Endothelial cell (in vitro differentiated cells): ENCODE data around the gene LIX1. TPM values are rescaled to one million over a fixed set of nuclear protein-coding genes. Genes with fewer than 3 reads are reported as not detected.

Experiments used
- DNase-seq: peaks from one replicate; pipeline ENCODE4 v3.0.0; 2021; ENCODE audit warnings: low spot score
- H3K27ac Mint-ChIP-seq: one replicate; pipeline ENCODE4 v1.8.0; 2021; ENCODE audit warnings: mixed read lengths, inconsistent platforms; ENCODE audit not compliant: unreplicated experiment
- H3K27me3 Mint-ChIP-seq: one replicate; pipeline ENCODE4 v1.8.0; 2021; ENCODE audit warnings: mild to moderate bottlenecking, moderate library complexity, mixed read lengths, inconsistent platforms; ENCODE audit not compliant: unreplicated experiment
- H3K36me3 Mint-ChIP-seq: one replicate; pipeline ENCODE4 v1.8.0; 2021; ENCODE audit warnings: mild to moderate bottlenecking, low read depth, mixed read lengths, inconsistent platforms; ENCODE audit not compliant: unreplicated experiment
- H3K4me1 Mint-ChIP-seq: one replicate; pipeline ENCODE4 v1.8.0; 2021; ENCODE audit warnings: mild to moderate bottlenecking, mixed read lengths, inconsistent platforms; ENCODE audit not compliant: unreplicated experiment
- H3K4me3 Mint-ChIP-seq: one replicate; pipeline ENCODE4 v1.8.0; 2021; ENCODE audit warnings: mild to moderate bottlenecking, mixed read lengths, inconsistent platforms; ENCODE audit not compliant: unreplicated experiment
- H3K9me3 Mint-ChIP-seq: one replicate; pipeline ENCODE4 v1.8.0; 2021; ENCODE audit warnings: mixed read lengths, inconsistent platforms; ENCODE audit not compliant: unreplicated experiment
- total RNA-seq: library from RNA; stranded (reverse); fragmentation: NEBNext Ultra II Directional; extraction: Animal tissue kit (Norgen Biotek cat#: 25700); gene quantifications from one replicate; pipeline ENCODE4 v1.2.1, GENCODE V29; 2021; ENCODE audit not compliant: unreplicated experiment
- TF ChIP-seq, protein P1 (sequence below): fragments of 200-600 bp; sonication (generic); IDR thresholded peaks from one replicate; pipeline ENCODE4 v1.5.0; 2021; ENCODE audit warnings: antibody characterized with exemption; ENCODE audit not compliant: unreplicated experiment

Gene LIX1
- total RNA-seq, 1 donor from 2014 or later = 0.46 TPM

DNA sequence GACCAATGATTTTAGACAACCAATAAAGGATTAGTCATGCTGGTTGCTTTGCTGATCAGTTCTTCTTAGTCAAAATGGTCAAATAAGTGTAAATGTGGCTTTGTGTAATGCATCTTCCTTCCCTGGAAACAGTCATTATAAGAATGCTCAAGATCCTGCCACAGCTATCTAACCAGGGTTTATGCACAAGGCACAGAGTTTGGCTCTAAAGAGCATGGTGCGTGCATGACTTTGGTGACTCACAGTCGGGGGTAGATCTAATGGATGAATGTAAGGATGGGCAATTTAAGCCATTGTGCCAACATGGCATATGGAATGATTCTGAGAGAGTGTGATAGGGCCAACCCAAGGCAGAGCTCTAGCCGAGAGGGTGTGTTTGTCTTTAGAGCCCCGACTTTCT is 6.5 kb downstream of the LIX1 start:
- Mint-ChIP-seq H3K27me3 (peaks cover 1% of the 10 kb centered on the region), H3K4me3 (no peak overlapping the region), H3K9me3 (no peaks in the 10 kb centered on the region), H3K27ac (no peak overlapping the region), H3K4me1 (no peaks in the 10 kb centered on the region), H3K36me3 (no peaks in the 10 kb centered on the region)
- DNase-seq = no peak
- TF ChIP-seq, protein P1, sequence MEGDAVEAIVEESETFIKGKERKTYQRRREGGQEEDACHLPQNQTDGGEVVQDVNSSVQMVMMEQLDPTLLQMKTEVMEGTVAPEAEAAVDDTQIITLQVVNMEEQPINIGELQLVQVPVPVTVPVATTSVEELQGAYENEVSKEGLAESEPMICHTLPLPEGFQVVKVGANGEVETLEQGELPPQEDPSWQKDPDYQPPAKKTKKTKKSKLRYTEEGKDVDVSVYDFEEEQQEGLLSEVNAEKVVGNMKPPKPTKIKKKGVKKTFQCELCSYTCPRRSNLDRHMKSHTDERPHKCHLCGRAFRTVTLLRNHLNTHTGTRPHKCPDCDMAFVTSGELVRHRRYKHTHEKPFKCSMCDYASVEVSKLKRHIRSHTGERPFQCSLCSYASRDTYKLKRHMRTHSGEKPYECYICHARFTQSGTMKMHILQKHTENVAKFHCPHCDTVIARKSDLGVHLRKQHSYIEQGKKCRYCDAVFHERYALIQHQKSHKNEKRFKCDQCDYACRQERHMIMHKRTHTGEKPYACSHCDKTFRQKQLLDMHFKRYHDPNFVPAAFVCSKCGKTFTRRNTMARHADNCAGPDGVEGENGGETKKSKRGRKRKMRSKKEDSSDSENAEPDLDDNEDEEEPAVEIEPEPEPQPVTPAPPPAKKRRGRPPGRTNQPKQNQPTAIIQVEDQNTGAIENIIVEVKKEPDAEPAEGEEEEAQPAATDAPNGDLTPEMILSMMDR = no peak

DNA sequence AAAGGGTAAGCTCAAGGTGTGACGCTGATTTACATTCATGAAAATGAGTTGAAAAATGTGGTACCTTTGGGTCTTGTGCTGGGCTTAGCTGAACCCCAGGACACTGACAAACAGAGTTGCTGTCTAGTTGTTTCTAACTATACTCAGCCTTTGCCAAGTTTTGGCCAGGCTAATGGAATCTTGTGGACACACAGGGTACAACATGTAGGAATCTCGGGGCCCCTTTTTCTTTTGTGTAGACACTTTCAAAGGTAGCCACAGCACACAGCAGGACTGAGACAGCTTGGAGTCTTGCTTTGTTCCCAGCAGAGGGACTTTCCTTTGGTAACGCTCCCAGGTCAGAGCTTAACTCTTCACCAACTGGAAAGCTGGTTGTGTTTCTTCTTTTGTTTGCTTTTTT is 7.8 kb downstream of the LIX1 start:
- no peak overlapping the region for H3K27ac Mint-ChIP-seq
- no peaks in the 10 kb centered on the region for H3K9me3 Mint-ChIP-seq
- H3K27me3 Mint-ChIP-seq = peaks cover 1% of the 10 kb centered on the region
- H3K4me1 Mint-ChIP-seq = no peaks in the 10 kb centered on the region
- no peak for DNase-seq
- H3K4me3 Mint-ChIP-seq = no peak overlapping the region
- TF ChIP-seq, protein P1 = no peak
- H3K36me3 Mint-ChIP-seq = no peaks in the 10 kb centered on the region

- TF ChIP-seq, protein P1 = no peak
Measured at GRCh38 chr5:97133101-97133500, 9.3 kb downstream of the LIX1 start.

GRCh38 chr5:97131921-97132320 is 10.5 kb downstream of the LIX1 start:
- Mint-ChIP-seq H3K36me3 (no peaks in the 10 kb centered on the region), H3K27ac (no peak overlapping the region), H3K4me1 (peaks cover 14% of the 10 kb centered on the region), H3K9me3 (no peaks in the 10 kb centered on the region), H3K27me3 (peaks cover 4% of the 10 kb centered on the region), H3K4me3 (no peak overlapping the region)
- no peak for DNase-seq
- TF ChIP-seq, protein P1 = no peak

More at GRCh38 chr5:97133101-97133500, 9.3 kb downstream of the LIX1 start:
- DNase-seq = no peak
- H3K27me3 Mint-ChIP-seq = peaks cover 4% of the 10 kb centered on the region
- H3K9me3 Mint-ChIP-seq = no peaks in the 10 kb centered on the region
- no peak overlapping the region for H3K27ac Mint-ChIP-seq
- H3K4me3 Mint-ChIP-seq = no peak overlapping the region
- no peaks in the 10 kb centered on the region for H3K36me3 Mint-ChIP-seq
- peaks cover 5% of the 10 kb centered on the region for H3K4me1 Mint-ChIP-seq

GRCh38 chr5:97131139-97131710 is 11.2 kb downstream of the LIX1 start:
- H3K36me3 Mint-ChIP-seq = no peaks in the 10 kb centered on the region
- no peak for DNase-seq
- H3K9me3 Mint-ChIP-seq = no peaks in the 10 kb centered on the region
- H3K4me1 Mint-ChIP-seq = peaks cover 14% of the 10 kb centered on the region
- peaks cover 4% of the 10 kb centered on the region for H3K27me3 Mint-ChIP-seq
- no peak overlapping the region for H3K4me3 Mint-ChIP-seq
- TF ChIP-seq, protein P1 = no peak
- no peak overlapping the region for H3K27ac Mint-ChIP-seq
